H9 (cell line): ENCODE measurements around the gene MAD1L1. TPM values are rescaled to one million over a fixed set of nuclear protein-coding genes. Genes with fewer than 3 reads are reported as not detected.

Experiments used
- DNase-seq: peaks from one replicate; pipeline ENCODE4 v3.0.0-alpha.2; 2017
- H2AFZ ChIP-seq: one replicate; pipeline ENCODE4 v1.6.1; 2013; ENCODE audit warnings: mild to moderate bottlenecking, low read length, control low read depth, moderate library complexity
- H2AK5ac ChIP-seq: 2 replicates; pipeline ENCODE4 v1.6.1; 2013; ENCODE audit warnings: low read length, control low read depth, mixed read lengths; ENCODE audit not compliant: insufficient read length
- H2BK120ac ChIP-seq: one replicate; pipeline ENCODE4 v1.6.1; 2013; ENCODE audit warnings: low read depth, mild to moderate bottlenecking, low read length, control low read depth, inconsistent platforms; ENCODE audit not compliant: poor library complexity, severe bottlenecking
- H2BK12ac ChIP-seq: 2 replicates; pipeline ENCODE4 v1.6.1; 2013; ENCODE audit warnings: low read length, control low read depth, mixed read lengths, low read depth; ENCODE audit not compliant: insufficient read length
- H2BK15ac ChIP-seq: 2 replicates; pipeline ENCODE4 v1.6.1; 2013; ENCODE audit warnings: low read depth, low read length, control low read depth
- H2BK20ac ChIP-seq: one replicate; pipeline ENCODE4 v1.6.1; 2013; ENCODE audit warnings: low read depth, mild to moderate bottlenecking, low read length, control low read depth, inconsistent platforms; ENCODE audit not compliant: poor library complexity, severe bottlenecking
- H2BK5ac ChIP-seq: 2 replicates; pipeline ENCODE4 v1.6.1; 2013; ENCODE audit warnings: low read length, control low read depth, mixed read lengths; ENCODE audit not compliant: insufficient read length
- H3K14ac ChIP-seq: 2 replicates; pipeline ENCODE4 v1.6.1; 2013; ENCODE audit warnings: low read length, control low read depth; ENCODE audit not compliant: insufficient read depth
- H3K18ac ChIP-seq: 2 replicates; pipeline ENCODE4 v1.6.1; 2013; ENCODE audit warnings: low read depth, mild to moderate bottlenecking, mixed read lengths, low read length, control low read depth; ENCODE audit not compliant: insufficient read length
- H3K23ac ChIP-seq: 2 replicates; pipeline ENCODE4 v1.6.1; 2013; ENCODE audit warnings: low read length, control low read depth, mixed read lengths, low read depth; ENCODE audit not compliant: insufficient read length
- H3K23me2 ChIP-seq: 2 replicates; pipeline ENCODE4 v1.6.1; 2013; ENCODE audit warnings: low read depth, mild to moderate bottlenecking, mixed read lengths, low read length, control low read depth; ENCODE audit not compliant: insufficient read length, poor library complexity, severe bottlenecking
- H3K27ac ChIP-seq: 2 replicates; pipeline ENCODE4 v1.5.1; 2013; ENCODE audit warnings: low read length, control low read depth, mixed read lengths, low read depth; ENCODE audit not compliant: insufficient read length
- H3K27me3 ChIP-seq: 2 replicates; pipeline ENCODE4 v1.6.1; 2013; ENCODE audit warnings: low read length, control low read depth, inconsistent platforms; ENCODE audit not compliant: insufficient read depth
- H3K4ac ChIP-seq: 2 replicates; pipeline ENCODE4 v1.6.1; 2013; ENCODE audit warnings: low read depth, mild to moderate bottlenecking, control low read depth, inconsistent platforms, low read length, moderate library complexity
- H3K4me1 ChIP-seq: 2 replicates; pipeline ENCODE4 v1.6.1; 2013; ENCODE audit warnings: low read length, control low read depth, inconsistent platforms; ENCODE audit not compliant: insufficient read depth
- H3K4me2 ChIP-seq: 2 replicates; pipeline ENCODE4 v1.6.1; 2013; ENCODE audit warnings: low read length, control low read depth, mixed read lengths; ENCODE audit not compliant: insufficient read length, insufficient read depth
- H3K56ac ChIP-seq: 2 replicates; pipeline ENCODE4 v1.6.1; 2013; ENCODE audit warnings: low read depth, mild to moderate bottlenecking, mixed read lengths, low read length, control low read depth; ENCODE audit not compliant: insufficient read length
- H3K79me1 ChIP-seq: 2 replicates; pipeline ENCODE4 v1.6.1; 2013; ENCODE audit warnings: low read depth, mild to moderate bottlenecking, moderate library complexity, low read length, control low read depth, inconsistent platforms; ENCODE audit not compliant: insufficient read depth, poor library complexity, severe bottlenecking
- H3K79me2 ChIP-seq: 2 replicates; pipeline ENCODE4 v1.6.1; 2013; ENCODE audit warnings: low read length, control low read depth, inconsistent platforms; ENCODE audit not compliant: insufficient read depth
- H3K9ac ChIP-seq: 2 replicates; pipeline ENCODE4 v1.6.1; 2013; ENCODE audit warnings: low read length, control low read depth, mixed read lengths; ENCODE audit not compliant: insufficient read length; ENCODE audit errors: extremely low read depth
- H3K9me3 ChIP-seq: one replicate; pipeline ENCODE4 v1.6.1; 2013; ENCODE audit warnings: low read depth, low read length, inconsistent platforms; ENCODE audit not compliant: control insufficient read depth
- H3T11ph ChIP-seq: one replicate; pipeline ENCODE4 v1.6.1; 2013; ENCODE audit warnings: mild to moderate bottlenecking, low read length, control low read depth, inconsistent platforms
- H4K20me1 ChIP-seq: one replicate; pipeline ENCODE4 v1.6.1; 2013; ENCODE audit not compliant: control insufficient read depth, insufficient read length, insufficient read depth
- H4K5ac ChIP-seq: 2 replicates; pipeline ENCODE4 v1.6.1; 2013; ENCODE audit warnings: low read depth, mild to moderate bottlenecking, mixed read lengths, low read length, control low read depth; ENCODE audit not compliant: insufficient read length
- H4K8ac ChIP-seq: replicated peaks from 2 replicates; pipeline ENCODE4 v1.6.1; 2013; ENCODE audit warnings: low read length, control low read depth, mixed read lengths, low read depth; ENCODE audit not compliant: insufficient read length
- H4K91ac ChIP-seq: 2 replicates; pipeline ENCODE4 v1.6.1; 2013; ENCODE audit warnings: low read depth, mild to moderate bottlenecking, moderate library complexity, mixed read lengths, low read length, control low read depth; ENCODE audit not compliant: insufficient read length
- H3K27ac Mint-ChIP-seq, 3 experiments: 2 replicates in 2 of 3; 3 replicates in 1 of 3; pipeline ENCODE4 v1.8.0; 2020 to 2021; ENCODE audit warnings: mixed read lengths in 3 of 3, mild to moderate bottlenecking in 1 of 3, moderate library complexity in 1 of 3
- H3K27me3 Mint-ChIP-seq: 2 replicates; pipeline ENCODE4 v1.8.0; 2021; ENCODE audit warnings: low read depth, mild to moderate bottlenecking, moderate library complexity, mixed read lengths
- H3K36me3 Mint-ChIP-seq, 3 experiments: 2 replicates in 2 of 3; 3 replicates in 1 of 3; pipeline ENCODE4 v1.8.0; 2020 to 2021; ENCODE audit warnings: low read depth in 3 of 3, mixed read lengths in 3 of 3; ENCODE audit not compliant: insufficient read depth in 1 of 3
- H3K4me1 Mint-ChIP-seq, 2 experiments: 2 replicates each; pipeline ENCODE4 v1.8.0; 2020; ENCODE audit warnings: mixed read lengths in 2 of 2
- H3K4me3 Mint-ChIP-seq, 2 experiments: 2 replicates in 1 of 2; 3 replicates in 1 of 2; pipeline ENCODE4 v1.8.0; 2020 to 2021; ENCODE audit warnings: mild to moderate bottlenecking in 2 of 2, mixed read lengths in 2 of 2, moderate library complexity in 1 of 2
- H3K9me3 Mint-ChIP-seq, 2 experiments: 2 replicates in 1 of 2; 3 replicates in 1 of 2; pipeline ENCODE4 v1.8.0; 2020; ENCODE audit warnings: mild to moderate bottlenecking in 2 of 2, mixed read lengths in 2 of 2, moderate library complexity in 1 of 2
- CTCF ChIP-seq: fragments of 200-600 bp; sonication (generic); conservative IDR thresholded peaks from 3 replicates; pipeline ENCODE4 v1.8.0; 2021; ENCODE audit warnings: antibody characterized with exemption, mild to moderate bottlenecking
- WGBS: extraction: QIAGEN DNeasy Blood & Tissue Kit; methylation state at CpG from one replicate; pipeline ENCODE4 v1.1.7; 2013; ENCODE audit warnings: missing lambda C conversion rate, low lambda C conversion rate, mixed read lengths; ENCODE audit not compliant: insufficient read length; ENCODE audit errors: extremely low coverage; 5-methylcytosine and 5-hydroxymethylcytosine counted together
- total RNA-seq: library from RNA; stranded (reverse); gene quantifications from 2 replicates; pipeline ENCODE4 v1.2.1, GENCODE V29; 2021

The MAD1L1 gene
- total RNA-seq, 1 experiment from 2014 or later, result 39.0 TPM

- TF ChIP-seq CTCF, result no peak
- no peaks in the 10 kb centered on the region for H3K23me2 ChIP-seq
- WGBS, result no CpG with 5 or more reads among the region's 19 CpGs
- no peak overlapping the region for H3T11ph ChIP-seq
- H3K4me1 Mint-ChIP-seq, result peaks cover 7% of the 10 kb centered on the region in 2 experiments
- H2AFZ ChIP-seq, result no peak overlapping the region
- peaks cover 7% of the 10 kb centered on the region for H3K9me3 ChIP-seq
- no peak overlapping the region for H3K4me2 ChIP-seq
- H2BK120ac ChIP-seq, result no peak overlapping the region
- H3K79me1 ChIP-seq, result no peaks in the 10 kb centered on the region
- H3K36me3 Mint-ChIP-seq, result peaks cover 21 to 24% (median 22%) of the 10 kb centered on the region in 3 experiments
- no peak overlapping the region for H3K18ac ChIP-seq
- peaks cover 12 to 19% of the 10 kb centered on the region in 2 experiments for H3K9me3 Mint-ChIP-seq
- H3K9ac ChIP-seq, result no peak overlapping the region
- H3K56ac ChIP-seq, result no peak overlapping the region
- H3K27me3 ChIP-seq, result no peaks in the 10 kb centered on the region
- H2AK5ac ChIP-seq, result no peak overlapping the region
- H2BK12ac ChIP-seq, result no peak overlapping the region
- H4K91ac ChIP-seq, result no peak overlapping the region
- no peaks in the 10 kb centered on the region for H3K4me1 ChIP-seq
- H3K27ac Mint-ChIP-seq, result peak overlapping the region in 1 of 3 experiments; percentile 39; a peak in 2 of 7 replicates
- no peak overlapping the region for H2BK5ac ChIP-seq
- H3K79me2 ChIP-seq, result no peaks in the 10 kb centered on the region
- no peak overlapping the region for H4K8ac ChIP-seq
- H3K4me3 Mint-ChIP-seq, result no peak overlapping the region
- H3K14ac ChIP-seq, result no peak overlapping the region
- H4K20me1 ChIP-seq, result no peaks in the 10 kb centered on the region
- H3K23ac ChIP-seq, result no peak overlapping the region
- no peak overlapping the region for H4K5ac ChIP-seq
- no peak overlapping the region for H3K27ac ChIP-seq
- no peak overlapping the region for H2BK15ac ChIP-seq
- no peak overlapping the region for H2BK20ac ChIP-seq
- DNase-seq, result no peak
- no peaks in the 10 kb centered on the region; the same call in 1 of the 2 replicates for H3K27me3 Mint-ChIP-seq
- H3K4ac ChIP-seq, result no peak overlapping the region
These were observed 346.2 kb downstream of the MAD1L1 start for GRCh38 chr7:1886361-1887064.
